H1 (cell line): ENCODE data around the gene HINT1. TPM values are rescaled to one million over a fixed set of nuclear protein-coding genes. Genes with fewer than 3 reads are reported as not detected.

Source experiments
- CTCF ChIA-PET: fragments of 300-600 bp; sonication (Branson Sonifier 250); formaldehyde crosslinking; loops from one replicate; lab custom pipeline; 2021; ENCODE audit not compliant: partially characterized antibody; lab: Charles Lee
- POLR2A ChIA-PET: fragments of 300-600 bp; sonication (Branson Sonifier 250); formaldehyde crosslinking; loops from one replicate; lab custom pipeline; 2021; ENCODE audit warnings: inconsistent platforms; ENCODE audit not compliant: partially characterized antibody; lab: Charles Lee
- DNase-seq, 2 experiments: peaks; one replicate each; pipeline versions ENCODE4 v3.0.0 to v3.0.0-alpha.2; 2010 to 2022; ENCODE audit warnings: low spot score in 2 of 2, low read depth in 1 of 2, mixed read lengths in 1 of 2
- FAIRE-seq: peaks from 2 replicates; lab custom pipeline; 2011; peaks lifted over from hg19 to GRCh38; lab: Jason Lieb, UNC
- H2AFZ ChIP-seq: 2 replicates; pipeline ENCODE4 v1.8.1; 2012; ENCODE audit warnings: low read length, inconsistent platforms
- H2AK5ac ChIP-seq: 2 replicates; pipeline ENCODE4 v1.6.1; 2013; ENCODE audit warnings: low read depth, low read length
- H2BK120ac ChIP-seq: replicated peaks from 2 replicates; pipeline ENCODE3; 2013; ENCODE audit warnings: low read depth, low read length, inconsistent platforms
- H2BK12ac ChIP-seq: 2 replicates; pipeline ENCODE4 v1.6.1; 2013; ENCODE audit warnings: low read depth, low read length
- H2BK15ac ChIP-seq: 2 replicates; pipeline ENCODE4 v1.6.1; 2013; ENCODE audit warnings: low read length
- H2BK20ac ChIP-seq: 2 replicates; pipeline ENCODE4 v1.6.1; 2013; ENCODE audit warnings: low read length
- H2BK5ac ChIP-seq: 2 replicates; pipeline ENCODE4 v1.6.1; 2013; ENCODE audit warnings: low read depth, low read length
- H3K14ac ChIP-seq: 2 replicates; pipeline ENCODE4 v1.6.1; 2013; ENCODE audit warnings: inconsistent platforms; ENCODE audit not compliant: insufficient read length
- H3K18ac ChIP-seq: 2 replicates; pipeline ENCODE4 v1.6.1; 2013; ENCODE audit warnings: low read length; ENCODE audit errors: extremely low read depth
- H3K23ac ChIP-seq: 2 replicates; pipeline ENCODE4 v1.6.1; 2013; ENCODE audit warnings: inconsistent platforms; ENCODE audit not compliant: insufficient read length
- H3K23me2 ChIP-seq: 2 replicates; pipeline ENCODE4 v1.6.1; 2013; ENCODE audit warnings: low read depth, low read length
- H3K27ac ChIP-seq: 2 replicates; pipeline ENCODE4 v1.6.1; 2011; ENCODE audit warnings: low read depth, low read length, inconsistent platforms
- H3K27me3 ChIP-seq, 4 experiments: replicated peaks in 1 of 4; 1 replicate in 1 of 4; 2 replicates in 3 of 4; pipeline versions ENCODE4 v1.6.1 to v1.8.1; 2011 to 2013; ENCODE audit warnings: low read length in 3 of 4, mild to moderate bottlenecking in 3 of 4, inconsistent platforms in 2 of 4, mixed read lengths in 2 of 4, moderate library complexity in 1 of 4; ENCODE audit not compliant: control insufficient read depth in 3 of 4, insufficient read depth in 3 of 4; ENCODE audit errors: extremely low read depth in 1 of 4
- H3K36me3 ChIP-seq, 4 experiments: 2 replicates each; pipeline versions ENCODE4 v1.6.1 to v1.8.1; 2011 to 2013; ENCODE audit warnings: mild to moderate bottlenecking in 4 of 4, low read length in 3 of 4, moderate library complexity in 2 of 4, control low read depth in 1 of 4, inconsistent platforms in 1 of 4; ENCODE audit not compliant: insufficient read depth in 4 of 4, control insufficient read depth in 2 of 4
- H3K4ac ChIP-seq: replicated peaks from 2 replicates; pipeline ENCODE3; 2013; ENCODE audit warnings: low read length, low read depth, mixed read lengths, inconsistent platforms; ENCODE audit not compliant: insufficient read length
- H3K4me1 ChIP-seq, 4 experiments: replicated peaks in 1 of 4; 1 replicate in 1 of 4; 2 replicates in 3 of 4; pipeline versions ENCODE4 v1.6.1 to v1.8.1; 2011 to 2013; ENCODE audit warnings: low read length in 3 of 4, inconsistent platforms in 2 of 4, mixed read lengths in 1 of 4; ENCODE audit not compliant: insufficient read depth in 4 of 4, control insufficient read depth in 3 of 4
- H3K4me2 ChIP-seq, 2 experiments: 2 replicates each; pipeline versions ENCODE4 v1.6.1 to v1.8.1; 2011 to 2013; ENCODE audit warnings: low read depth in 2 of 2, low read length in 2 of 2, control low read depth in 1 of 2, inconsistent platforms in 1 of 2, mild to moderate bottlenecking in 1 of 2; ENCODE audit not compliant: insufficient read depth in 1 of 2
- H3K4me3 ChIP-seq, 4 experiments: fragments of 200-600, 300-600 bp in 1 of 4; sonication (generic), shearing (Covaris generic), sonication (Bioruptor Twin) in 1 of 4; 2 replicates each; pipeline versions ENCODE4 v1.5.1 to v1.8.1; 2011 to 2016; ENCODE audit warnings: low read length in 4 of 4, low read depth in 3 of 4, control low read depth in 2 of 4, inconsistent platforms in 2 of 4, mild to moderate bottlenecking in 2 of 4, mixed read lengths in 1 of 4, moderate library complexity in 1 of 4; ENCODE audit not compliant: insufficient read depth in 2 of 4; ENCODE audit errors: extremely low read depth in 1 of 4
- H3K56ac ChIP-seq: replicated peaks from 2 replicates; pipeline ENCODE3; 2013; ENCODE audit warnings: low read depth, mild to moderate bottlenecking, mixed read lengths, low read length, inconsistent platforms; ENCODE audit not compliant: insufficient read length
- H3K79me1 ChIP-seq: 2 replicates; pipeline ENCODE4 v1.6.1; 2013; ENCODE audit warnings: low read depth, low read length, control low read depth
- H3K79me2 ChIP-seq, 2 experiments: 2 replicates each; pipeline versions ENCODE4 v1.6.1 to v1.8.1; 2012 to 2013; ENCODE audit warnings: low read length in 2 of 2, mild to moderate bottlenecking in 2 of 2, inconsistent platforms in 1 of 2; ENCODE audit not compliant: insufficient read depth in 2 of 2, control insufficient read depth in 1 of 2
- H3K9ac ChIP-seq, 4 experiments: replicated peaks in 1 of 4; 1 replicate in 1 of 4; 2 replicates in 3 of 4; pipeline versions ENCODE4 v1.6.1 to v1.8.1; 2011 to 2013; ENCODE audit warnings: low read depth in 3 of 4, low read length in 3 of 4, control low read depth in 2 of 4, mild to moderate bottlenecking in 2 of 4, moderate library complexity in 2 of 4, inconsistent platforms in 1 of 4; ENCODE audit errors: extremely low read depth in 1 of 4
- H3K9me3 ChIP-seq, 2 experiments: 2 replicates each; pipeline versions ENCODE4 v1.6.1 to v1.8.1; 2012 to 2013; ENCODE audit warnings: mild to moderate bottlenecking in 2 of 2, moderate library complexity in 2 of 2, control low read depth in 1 of 2, inconsistent platforms in 1 of 2, low read depth in 1 of 2, low read length in 1 of 2, mixed read lengths in 1 of 2; ENCODE audit not compliant: insufficient read depth in 2 of 2
- H4K20me1 ChIP-seq, 2 experiments: replicated peaks in 1 of 2; 2 replicates each; pipeline versions ENCODE3 to v1.8.1; 2011 to 2013; ENCODE audit warnings: inconsistent platforms in 2 of 2, low read length in 2 of 2, mild to moderate bottlenecking in 1 of 2; ENCODE audit not compliant: insufficient read depth in 2 of 2, control insufficient read depth in 1 of 2
- H4K5ac ChIP-seq: 2 replicates; pipeline ENCODE4 v1.6.1; 2013; ENCODE audit warnings: low read length, low read depth, mixed read lengths, inconsistent platforms; ENCODE audit not compliant: insufficient read length
- H4K8ac ChIP-seq: 2 replicates; pipeline ENCODE4 v1.8.0; 2013; ENCODE audit warnings: mild to moderate bottlenecking, moderate library complexity, low read length, inconsistent platforms; ENCODE audit not compliant: insufficient read depth; ENCODE audit errors: extremely low read depth
- H4K91ac ChIP-seq: replicated peaks from 2 replicates; pipeline ENCODE3; 2013; ENCODE audit warnings: low read length, mixed read lengths, inconsistent platforms; ENCODE audit not compliant: insufficient read length
- CTBP2 ChIP-seq: IDR thresholded peaks from 2 replicates; pipeline ENCODE4 v1.7.0; 2011; ENCODE audit warnings: borderline replicate concordance, mild to moderate bottlenecking, moderate library complexity, mixed read lengths, low read length; ENCODE audit not compliant: insufficient read depth, insufficient read length
- HDAC2 ChIP-seq, 2 experiments: fragments of 300-600 bp in 1 of 2; sonication (generic) in 1 of 2; IDR thresholded peaks; 2 replicates each; pipeline ENCODE4 v1.6.1; 2011 to 2012; ENCODE audit warnings: low read depth in 2 of 2, low read length in 2 of 2, mild to moderate bottlenecking in 2 of 2, moderate library complexity in 2 of 2, borderline replicate concordance in 1 of 2, inconsistent platforms in 1 of 2
- RBBP5 ChIP-seq: IDR thresholded peaks from 2 replicates; pipeline ENCODE4 v1.7.1; 2012; ENCODE audit warnings: low read depth, mild to moderate bottlenecking, inconsistent platforms, low read length, moderate library complexity, borderline replicate concordance
- polyA plus RNA-seq, 7 experiments: library from polyadenylated mRNA; depleted of rRNA in 3 of 7; stranded (reverse) in 5 of 7; unstranded in 2 of 7; fragments of >200 nt in 5 of 7; fragments of 200-250 nt in 2 of 7; gene quantifications; 1 replicate in 5 of 7; 2 replicates in 1 of 7; 4 replicates in 1 of 7; pipeline versions ENCODE4 v1.2.1 to v1.2.3, GENCODE V29; 2011 to 2013; ENCODE audit warnings: missing spikeins in 2 of 7, mixed read lengths in 2 of 7
- total RNA-seq: library from RNA; stranded (reverse); fragmentation: NEBNext Ultra II Directional; extraction: Animal tissue kit (Norgen Biotek cat#: 25700); gene quantifications from 2 replicates; pipeline ENCODE4 v1.2.1, GENCODE V29; 2021

HINT1 gene
- total and polyA plus RNA-seq, 2 of the 8 experiments (the other 6 are each of a cell fraction or from before 2014, with no cell fraction given), result 230 to 479 TPM

DNA sequence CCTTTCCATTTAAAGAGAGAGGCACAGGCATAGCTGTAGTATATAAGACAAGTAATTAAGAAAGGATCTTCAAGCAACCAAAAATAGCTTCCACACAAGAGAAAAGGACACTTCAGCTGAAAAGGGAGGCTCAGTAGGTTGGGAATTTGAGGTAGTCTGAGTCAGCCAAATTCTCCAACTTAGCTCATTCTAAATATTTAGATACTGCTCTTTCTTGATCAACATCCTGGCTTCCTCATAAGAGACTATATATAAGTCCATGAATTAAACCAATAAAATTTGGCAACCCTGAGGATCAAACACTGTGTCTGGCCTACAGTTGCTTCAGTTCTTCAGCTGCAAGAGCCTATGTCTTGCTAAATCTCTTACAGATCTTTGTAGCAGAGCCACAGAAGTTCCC is 17.8 kb downstream of the HINT1 start:
- Histone ChIP-seq H3K79me1 (no peaks in the 10 kb centered on the region), H3K79me2 (no peaks in the 10 kb centered on the region), H2BK12ac (no peak overlapping the region), H4K20me1 (no peaks in the 10 kb centered on the region), H2BK20ac (no peak overlapping the region), H3K27me3 (no peaks in the 10 kb centered on the region), H2AFZ (no peak overlapping the region), H3K18ac (no peak overlapping the region), H2BK15ac (no peak overlapping the region), H3K4me3 (no peak overlapping the region), H3K4me1 (no peaks in the 10 kb centered on the region), H3K23me2 (no peaks in the 10 kb centered on the region), H3K4ac (no peak overlapping the region), H4K8ac (no peak overlapping the region), H3K36me3 (no peaks in the 10 kb centered on the region), H4K5ac (no peak overlapping the region), H3K9me3 (no peaks in the 10 kb centered on the region), H2BK120ac (no peak overlapping the region), H3K4me2 (no peak overlapping the region), H3K9ac (no peak overlapping the region), H2BK5ac (no peak overlapping the region), H2AK5ac (no peak overlapping the region), H3K27ac (no peak overlapping the region), H3K23ac (no peak overlapping the region), H3K14ac (no peak overlapping the region), H3K56ac (no peak overlapping the region), H4K91ac (no peak overlapping the region)
- DNase-seq (no peak), FAIRE-seq (no peak)
- CTCF ChIA-PET, result interaction anchor here (1.4 kb wide), 1 partner anchor 38 kb away, joined by 3 read pairs; no protein-coding TSS in a partner anchor
- POLR2A ChIA-PET, result interaction anchor here (0.6 kb wide), 1 partner anchor 11 kb away, joined by 3 read pairs; no protein-coding TSS in a partner anchor
- TF ChIP-seq RBBP5, result no peak
- TF ChIP-seq HDAC2 (IDR thresholded peaks at IDR 0.05; ENCODE audit: borderline replicate concordance in 1 of 2, low read depth in 2 of 2, low read length in 2 of 2), result no peak
- no peak for TF ChIP-seq CTBP2
